ENCODE data around the gene ALKAL2.

Gene ALKAL2

DNA sequence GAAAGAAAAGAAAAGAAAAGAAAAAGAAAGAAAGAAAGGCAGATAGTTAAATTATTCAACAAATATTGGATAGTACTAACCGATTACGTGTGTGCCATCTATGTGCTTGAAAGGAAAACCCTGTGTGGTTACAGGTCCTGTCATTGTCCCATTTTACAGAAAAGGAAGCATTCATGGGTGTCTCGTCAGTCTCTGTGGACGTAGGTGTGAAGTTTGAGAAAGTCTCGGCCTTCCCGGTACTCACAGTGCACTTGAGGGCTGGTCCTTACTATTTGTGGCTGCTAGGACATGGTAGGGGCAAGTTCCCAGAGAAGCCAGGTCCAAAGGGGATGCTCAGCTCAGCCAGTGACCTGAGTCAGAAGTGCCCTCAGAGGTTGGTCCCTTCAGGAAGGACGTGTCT lies 43.3 kb downstream of the ALKAL2 start:
- DNase-seq (ENCODE audit: low spot score): no peak

DNA sequence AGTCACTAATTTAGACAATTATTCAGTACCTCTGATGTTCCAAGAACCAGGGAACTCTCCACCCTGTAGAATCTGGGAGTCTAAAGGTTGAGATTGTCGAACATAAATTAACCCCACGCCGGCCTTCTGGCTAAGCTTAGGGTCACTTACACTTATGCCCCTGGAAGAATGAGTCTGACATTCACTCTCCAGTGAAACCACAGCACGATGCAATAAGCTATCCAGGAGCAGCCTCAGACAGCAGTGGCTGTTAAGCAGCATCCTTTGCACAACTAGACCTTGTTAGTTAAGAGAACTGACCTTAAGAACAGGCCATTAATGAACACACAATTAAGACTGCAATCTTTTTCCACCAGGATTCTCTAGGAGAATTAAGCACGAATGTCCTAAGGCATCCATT lies 49.0 kb downstream of the ALKAL2 start:
- no peak for DNase-seq (ENCODE audit: low spot score)

DNA sequence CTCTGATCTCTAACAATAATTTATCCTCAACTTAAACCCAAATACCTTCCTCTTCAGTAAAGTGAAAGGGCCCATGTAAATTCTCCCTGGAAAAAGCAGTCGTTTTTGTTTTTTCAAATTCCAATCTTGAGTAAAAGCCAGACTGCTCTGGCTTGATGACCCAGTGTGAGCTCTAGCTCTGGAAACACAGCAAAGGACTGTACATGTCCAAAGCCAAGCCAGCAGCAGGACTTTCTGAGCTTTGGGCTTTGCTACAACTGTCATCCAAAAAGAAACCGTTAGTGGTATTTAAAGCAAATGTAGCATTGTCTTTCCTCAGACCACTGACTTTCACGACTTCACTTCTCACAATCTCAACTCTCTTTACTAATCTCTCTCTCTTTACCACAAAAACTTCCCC lies 49.5 kb downstream of the ALKAL2 start:
- DNase-seq (ENCODE audit: low spot score): no peak

DNA sequence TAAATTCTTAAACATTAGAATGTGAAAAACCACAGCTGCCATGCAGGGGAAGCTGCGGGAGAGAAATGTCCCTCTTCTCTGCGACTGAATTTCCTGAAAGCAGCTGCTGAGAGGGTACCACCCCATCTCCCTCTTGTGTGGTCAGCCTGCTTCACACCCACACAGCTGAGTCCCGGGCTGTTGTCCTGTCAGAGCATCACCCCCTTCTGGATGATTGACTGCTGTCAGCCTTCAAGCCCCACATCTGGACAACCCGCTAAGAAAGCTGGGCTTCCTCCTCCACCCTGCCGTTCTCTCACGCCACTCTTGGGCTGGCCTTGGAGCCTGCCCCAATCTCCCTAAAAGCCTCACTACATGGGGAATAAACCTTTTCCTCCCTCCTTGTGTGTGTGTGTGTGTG lies 50.0 kb downstream of the ALKAL2 start:
- DNase-seq (ENCODE audit: low spot score): no peak

DNA sequence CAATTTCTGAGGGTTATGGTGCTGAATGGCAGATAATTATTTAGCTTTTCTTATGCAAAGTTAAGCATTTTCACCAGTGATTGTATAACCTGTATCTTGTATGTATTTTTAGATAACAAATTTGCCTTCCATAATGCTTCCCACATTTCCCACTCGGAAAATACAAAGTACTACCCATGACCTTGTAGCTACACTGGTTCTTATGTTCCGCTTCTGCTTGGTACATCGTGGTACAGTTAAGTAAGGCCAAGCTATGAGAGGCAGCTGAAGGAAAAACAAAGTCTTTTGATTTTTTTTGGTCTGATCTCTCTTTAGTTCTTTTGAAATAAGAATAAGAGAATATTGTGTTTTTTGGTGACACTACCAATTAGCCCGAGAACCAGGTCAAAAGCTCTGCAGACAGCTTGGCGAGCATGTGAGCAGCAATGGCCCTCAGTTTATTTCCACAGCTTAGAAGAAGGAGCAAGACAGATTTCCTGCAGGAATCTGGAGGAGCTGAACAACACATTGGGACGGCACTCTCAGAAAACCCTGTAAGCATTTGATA lies 50.8 kb downstream of the ALKAL2 start:
- DNase-seq (ENCODE audit: low spot score): no peak

DNA sequence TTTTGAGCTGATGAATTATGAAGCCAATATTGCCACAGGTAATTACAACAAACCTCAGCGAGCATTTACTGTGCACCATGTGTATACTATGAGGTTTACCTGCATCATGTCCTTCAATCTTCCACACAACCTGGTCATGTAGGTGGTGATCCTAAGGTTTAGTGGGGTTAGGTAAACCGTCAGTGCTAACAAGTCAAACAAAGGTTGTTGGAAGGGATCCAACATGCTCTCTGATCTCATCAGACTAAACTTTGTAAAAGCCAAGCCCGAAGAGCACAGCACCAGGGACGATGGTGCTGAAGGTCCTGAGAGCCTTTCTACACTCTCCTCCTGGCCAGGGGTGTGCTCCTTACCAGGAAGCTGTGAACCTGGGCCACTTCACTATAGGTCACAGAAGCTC lies 53.5 kb downstream of the ALKAL2 start:
- no peak for DNase-seq (ENCODE audit: low spot score)

DNA sequence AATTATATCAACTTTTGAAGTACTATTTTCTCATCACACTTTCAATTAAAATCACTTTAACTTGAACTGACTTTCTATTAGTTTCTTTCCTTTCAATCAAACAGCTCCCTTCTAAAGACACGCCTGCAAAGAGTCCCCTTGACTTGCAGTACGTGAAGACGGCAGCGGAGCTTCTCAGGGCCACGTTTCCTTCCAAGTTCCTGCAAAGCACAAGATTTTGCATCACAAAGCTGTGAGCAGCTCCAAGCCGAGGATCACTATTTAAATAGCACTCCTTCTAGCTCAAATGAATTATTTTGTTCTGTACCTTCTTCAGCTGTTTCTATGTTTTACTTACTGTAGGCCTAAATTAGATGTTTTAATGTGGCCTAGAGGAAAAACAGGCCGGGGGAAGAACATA lies 54.9 kb downstream of the ALKAL2 start:
- no peak for DNase-seq (ENCODE audit: low spot score)

DNA sequence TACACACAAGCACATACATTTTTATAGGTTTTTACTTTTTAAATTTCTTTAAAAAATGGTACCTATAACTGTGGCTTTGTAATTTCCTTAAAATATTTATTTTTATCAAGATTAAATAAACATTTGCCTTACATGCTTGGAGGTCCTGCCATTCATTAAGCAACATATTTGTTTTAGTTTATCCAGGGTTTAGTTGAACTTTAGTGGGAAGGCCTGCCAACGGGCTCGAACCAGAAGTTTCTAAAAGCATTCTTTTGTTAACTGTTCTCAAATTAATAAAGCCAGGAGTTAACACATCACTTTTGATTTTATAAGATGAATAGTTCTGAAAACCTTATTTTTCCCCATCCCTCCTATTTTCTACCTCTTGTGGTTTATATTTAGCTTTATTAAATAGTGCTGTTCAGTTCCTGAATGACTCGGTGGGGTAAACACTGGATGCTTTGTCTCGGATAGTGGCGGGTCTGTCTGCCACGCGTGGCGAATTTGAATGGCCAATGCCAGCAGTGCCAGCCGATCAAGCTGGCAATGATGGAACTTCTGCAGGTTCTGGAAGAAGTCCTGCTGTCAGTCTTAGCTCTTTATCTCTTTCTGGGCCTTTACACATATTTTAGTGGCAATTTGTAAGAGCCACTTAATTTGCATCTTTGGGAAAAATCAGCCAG lies 56.2 kb downstream of the ALKAL2 start:
- no peak for DNase-seq (ENCODE audit: low spot score)
